Retina (tissue), 1 donor: Measurements from ENCODE around the gene BRMS1.
"Not testable (repeated sequence)": the region's sequence is repeated elsewhere in the genome, so short reads cannot be mapped to it uniquely, and the experiment has no call there.

Experiments used
- DNase-seq: peaks from one replicate; pipeline ENCODE4 v3.0.0-alpha.2; 2016

The BRMS1 gene

DNA sequence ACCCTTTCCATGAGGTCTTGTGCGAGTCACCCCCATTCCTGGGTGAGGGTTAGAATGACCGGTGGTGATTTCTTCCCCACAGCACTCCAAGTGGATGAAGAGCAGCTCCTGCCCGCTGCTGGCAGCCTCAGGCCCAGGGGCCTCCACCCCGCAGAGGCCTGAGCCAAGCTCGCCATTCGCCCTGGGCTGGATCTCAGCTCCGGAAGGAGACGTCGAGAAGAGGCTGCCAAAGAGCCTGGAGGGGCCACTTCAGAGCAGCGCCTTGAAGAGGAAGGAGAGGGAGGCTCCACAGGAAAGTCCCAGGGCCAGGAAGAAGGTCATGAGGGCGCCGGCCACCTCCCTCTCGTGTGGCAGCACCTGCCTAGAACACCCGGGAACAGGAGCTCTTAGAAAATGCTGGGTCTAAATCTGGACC lies 18.3 kb upstream of the BRMS1 start:
- no peak for DNase-seq

DNA sequence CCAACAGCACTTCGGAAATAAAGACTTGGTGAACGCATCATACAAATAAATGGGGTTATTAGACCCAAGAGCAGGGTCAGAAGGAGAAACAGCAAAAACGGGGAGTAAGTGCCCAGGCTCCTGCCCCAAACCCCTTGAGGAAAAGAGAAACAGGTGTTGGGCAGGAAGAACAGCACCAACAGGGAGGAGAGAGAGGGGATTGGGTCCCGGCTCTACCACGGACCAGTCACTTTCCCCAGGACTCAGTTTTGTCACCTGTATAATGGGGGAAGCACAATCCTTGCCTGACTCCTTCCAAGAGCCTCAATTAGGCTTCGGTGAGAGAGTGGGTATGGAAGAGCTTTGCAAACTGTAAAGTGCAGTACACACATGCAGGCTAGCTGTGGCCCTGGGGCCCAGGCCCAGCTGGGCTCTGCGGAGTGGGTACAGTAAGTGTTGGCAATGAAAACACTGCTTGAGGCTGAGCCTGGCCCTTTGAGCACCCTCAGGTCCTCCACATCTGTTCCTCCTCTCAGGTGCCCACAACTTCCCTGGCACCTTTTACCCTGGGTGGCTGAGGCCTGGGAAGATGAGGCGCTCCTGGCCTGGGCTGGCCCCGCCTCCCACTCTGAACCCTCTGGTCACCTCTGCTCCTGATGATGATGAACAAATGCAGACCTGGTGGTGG lies 17.7 kb upstream of the BRMS1 start:
- DNase-seq, result no peak

DNA sequence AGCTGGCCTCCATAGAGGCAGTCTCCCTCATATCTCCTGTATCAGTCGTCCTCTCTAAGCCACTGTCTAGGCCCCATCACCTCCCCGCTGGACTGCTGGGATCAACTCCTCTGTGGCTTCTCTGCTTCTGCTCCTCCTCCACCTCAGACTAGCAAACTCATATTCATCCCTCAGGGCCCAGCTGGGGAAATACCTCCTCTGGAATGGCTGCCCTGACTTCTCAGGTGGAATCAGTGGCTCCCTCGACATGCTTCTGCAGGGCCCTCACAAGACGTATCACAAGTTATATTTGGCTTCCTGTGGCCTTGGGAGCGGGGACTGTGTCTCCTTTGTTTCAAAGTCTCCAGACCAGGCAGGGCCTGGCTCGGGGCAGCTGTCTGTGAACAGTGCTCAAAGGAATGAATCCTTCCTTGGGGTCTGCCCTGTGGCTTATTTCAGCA lies 16.6 kb upstream of the BRMS1 start:
- no peak for DNase-seq

DNA sequence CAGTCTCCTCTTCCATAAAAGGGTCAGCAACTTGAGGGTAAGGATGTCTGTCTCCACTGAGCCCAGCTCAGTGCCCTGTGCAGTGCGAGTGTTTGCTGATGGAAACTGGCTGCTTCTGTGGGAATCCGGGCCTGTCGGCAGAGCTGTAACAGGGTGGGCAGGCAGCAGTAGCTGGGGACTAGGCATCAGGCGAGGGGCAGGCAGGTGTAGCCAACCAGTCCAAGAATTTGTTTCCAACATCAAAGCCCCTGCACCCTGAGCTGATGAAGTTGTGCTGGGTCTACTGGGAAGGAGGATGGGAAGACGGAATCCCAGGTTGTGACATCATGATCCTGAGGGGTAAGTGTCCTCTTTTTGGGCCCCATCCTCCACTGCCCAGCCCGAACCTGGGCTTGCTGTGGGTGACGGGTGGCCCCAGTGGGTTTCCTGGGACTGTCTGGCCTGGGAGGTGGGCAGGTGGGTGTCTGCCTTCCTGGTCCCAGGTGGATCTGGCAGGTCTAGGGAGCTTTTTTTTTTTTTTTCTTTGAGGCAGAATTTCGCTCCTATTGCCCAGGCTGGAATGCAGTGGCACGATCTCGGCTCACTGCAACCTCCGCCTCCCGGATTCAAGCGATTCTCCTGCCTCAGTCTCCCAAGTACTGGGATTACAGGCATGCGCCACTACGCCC lies 15.6 kb upstream of the BRMS1 start:
- no peak for DNase-seq

DNA sequence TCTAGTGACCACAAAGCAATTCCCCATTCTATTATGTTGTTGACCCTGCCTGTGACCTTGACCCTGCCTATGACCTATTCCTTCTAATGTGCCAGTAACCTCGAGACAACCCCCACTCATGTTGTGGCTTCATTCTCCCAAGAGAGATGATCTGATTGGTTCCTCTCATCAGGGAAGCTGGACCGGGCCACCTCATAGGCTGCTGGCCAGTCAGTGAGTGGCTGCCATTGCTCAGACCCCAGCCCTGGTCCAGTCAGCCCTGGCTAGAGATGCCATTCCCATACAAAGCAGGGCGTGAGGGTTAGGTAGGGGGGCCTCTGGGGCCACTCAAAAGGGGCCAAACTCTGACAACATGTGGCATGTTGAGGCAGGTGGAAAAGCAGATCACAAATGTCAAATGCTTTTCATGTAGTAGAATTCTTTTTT lies 14.8 kb upstream of the BRMS1 start:
- no peak for DNase-seq

DNA sequence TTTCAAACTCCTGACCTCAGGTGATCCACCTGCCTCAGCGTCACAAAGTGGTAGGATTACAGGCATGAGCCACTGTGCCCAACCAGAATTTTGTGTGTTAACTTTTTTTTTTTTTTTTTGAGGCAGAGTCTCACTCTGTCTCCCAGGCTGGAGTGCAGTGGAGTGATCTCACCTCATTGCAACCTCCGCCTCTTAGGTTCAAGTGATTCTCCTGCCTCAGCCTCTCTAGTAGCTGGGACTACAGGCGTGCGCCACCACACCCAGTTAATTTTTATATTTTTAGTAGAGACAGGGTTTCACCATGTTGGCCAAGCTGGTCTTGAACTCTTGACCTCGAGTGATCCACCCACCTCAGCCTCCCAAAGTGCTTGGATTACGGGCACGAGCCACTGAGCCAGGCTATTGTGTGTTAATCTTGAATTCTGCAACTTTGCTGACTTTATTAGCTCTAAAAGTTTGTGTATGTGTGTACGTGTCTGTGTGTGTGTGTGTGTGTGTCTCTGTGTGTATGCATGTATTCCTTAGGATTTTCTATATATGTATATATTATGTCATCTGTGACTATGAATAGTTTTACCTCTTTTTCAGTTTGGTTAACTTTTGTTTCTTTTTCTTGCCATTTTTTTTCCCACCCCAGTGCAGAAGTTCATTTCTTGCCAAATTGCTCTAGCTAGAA lies 5.8 kb upstream of the BRMS1 start:
- DNase-seq, result not testable (repeated sequence)

DNA sequence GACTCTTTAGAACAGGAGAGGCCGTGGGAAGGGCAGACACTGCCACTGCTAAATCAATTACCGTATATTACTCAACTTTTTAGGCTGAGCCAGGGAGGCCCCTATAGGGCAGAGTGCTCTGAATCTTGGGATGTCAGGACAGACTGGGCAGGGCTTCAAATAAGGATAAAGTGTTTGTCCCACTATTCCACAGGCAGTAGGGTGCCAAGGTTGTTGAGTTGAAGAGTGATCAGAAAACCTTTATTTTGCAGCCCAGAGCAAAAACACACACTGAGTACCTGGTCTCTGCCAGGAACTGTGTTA lies 4.1 kb upstream of the BRMS1 start:
- DNase-seq, result no peak

DNA sequence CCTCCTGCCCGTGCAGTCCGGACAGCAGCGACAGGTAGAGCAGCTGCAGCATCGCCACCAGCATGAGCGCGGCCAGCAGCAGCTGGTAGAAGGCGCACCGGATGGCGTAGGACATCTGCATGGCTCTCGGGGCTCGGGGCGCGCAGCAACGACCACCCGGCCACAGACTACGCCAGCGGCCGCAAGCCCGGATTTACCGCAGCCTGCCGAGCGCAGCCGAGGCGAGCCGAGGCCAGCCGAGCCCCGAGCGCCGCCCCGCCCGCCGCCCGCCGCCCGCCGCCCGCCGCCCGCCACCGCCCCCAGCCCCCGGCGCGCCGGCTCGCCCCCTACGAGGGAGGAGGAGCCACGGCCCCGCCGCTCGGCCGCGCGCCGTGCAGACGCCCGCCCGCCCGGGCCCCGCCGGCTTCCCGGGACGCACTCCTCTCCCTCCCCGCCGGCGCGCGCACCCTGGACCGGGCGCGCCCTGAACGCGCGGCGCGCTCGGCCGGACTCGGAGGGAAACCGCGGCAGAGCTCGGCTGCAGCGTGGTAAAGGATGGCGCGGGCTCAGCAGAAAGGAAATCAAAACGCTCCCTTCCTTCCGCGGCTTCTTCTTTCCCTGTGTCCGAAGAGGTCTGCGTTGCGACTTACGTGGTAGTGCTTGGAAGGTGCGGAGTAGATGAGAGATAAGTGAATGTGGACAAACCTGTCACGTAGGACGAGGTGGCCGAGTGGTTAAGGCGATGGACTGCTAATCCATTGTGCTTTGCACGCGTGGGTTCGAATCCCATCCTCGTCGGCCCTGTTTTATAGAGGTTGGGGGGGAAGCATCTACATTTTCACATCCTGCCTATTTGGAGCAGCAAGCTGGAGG lies 2.7 kb upstream of the BRMS1 start, which contains the start of gene B4GAT1:
Gene B4GAT1 (minus strand): TSS at position 205 of the 852 bp plus-strand sequence. CDS start 84 bp downstream, at position 121.
- DNase-seq, result peak; percentile 97

DNA sequence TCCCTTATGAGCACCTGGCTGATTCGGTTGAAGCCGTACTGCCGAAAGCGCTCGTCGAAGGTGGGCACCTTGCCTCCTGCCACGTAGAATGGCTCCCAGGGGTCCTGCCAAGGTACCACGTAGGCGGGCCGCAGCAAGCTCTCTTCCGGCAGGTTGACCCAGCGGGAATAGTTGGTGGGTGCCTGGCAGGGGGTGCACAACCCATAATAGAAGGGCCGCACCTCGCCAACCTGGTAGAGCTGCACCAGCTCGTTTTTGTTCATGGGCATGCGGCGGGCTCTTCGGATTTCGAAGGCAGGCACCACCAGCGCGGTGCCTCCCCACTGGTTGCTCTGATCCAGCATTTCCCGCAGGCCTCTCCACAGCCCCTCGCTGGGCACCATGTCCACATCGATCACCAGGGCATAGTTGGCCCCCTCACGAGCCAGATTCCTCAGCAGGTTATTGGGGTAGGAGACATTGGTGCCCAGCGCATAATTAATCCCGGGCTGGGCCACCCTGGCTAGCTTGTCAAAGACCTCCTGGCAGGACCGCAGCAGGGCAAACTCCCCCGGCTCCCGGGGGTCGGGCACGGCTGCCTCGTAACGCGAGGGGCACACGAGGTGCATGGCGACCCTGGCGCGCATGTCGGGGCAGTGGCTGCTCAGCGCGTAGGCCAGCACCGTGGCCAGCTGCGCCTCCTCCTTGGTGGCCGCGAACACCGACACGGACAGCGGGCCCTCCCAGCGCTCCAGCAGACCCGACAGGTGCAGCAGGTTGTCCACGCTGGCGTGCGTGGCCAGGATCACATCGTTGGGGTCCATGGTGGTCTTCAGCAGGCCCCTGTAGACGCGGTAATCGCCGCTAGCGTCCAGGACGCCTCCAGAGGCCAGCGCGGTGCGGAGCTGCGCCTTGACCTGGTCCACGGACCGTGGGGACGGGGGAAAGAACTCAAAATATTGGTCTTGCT lies 1.8 kb upstream of the BRMS1 start:
- DNase-seq, result peak; percentile 87

DNA sequence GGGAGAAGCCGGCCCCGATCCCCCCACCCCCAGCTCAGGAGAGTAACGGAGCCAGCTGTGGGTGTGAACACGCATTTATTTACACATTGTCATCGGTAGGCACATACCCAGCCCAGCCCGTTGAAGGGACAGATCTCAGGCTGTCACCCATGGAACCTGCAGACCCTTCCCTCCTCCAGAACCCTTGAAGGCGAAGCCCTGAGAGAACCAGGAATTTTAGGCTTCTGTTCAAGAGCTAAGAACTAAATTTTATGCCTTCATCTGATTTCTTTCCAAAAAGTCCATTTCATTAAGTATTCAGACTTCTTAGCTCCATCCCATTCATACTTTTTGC lies 379 bp upstream of the BRMS1 start:
- no peak for DNase-seq

DNA sequence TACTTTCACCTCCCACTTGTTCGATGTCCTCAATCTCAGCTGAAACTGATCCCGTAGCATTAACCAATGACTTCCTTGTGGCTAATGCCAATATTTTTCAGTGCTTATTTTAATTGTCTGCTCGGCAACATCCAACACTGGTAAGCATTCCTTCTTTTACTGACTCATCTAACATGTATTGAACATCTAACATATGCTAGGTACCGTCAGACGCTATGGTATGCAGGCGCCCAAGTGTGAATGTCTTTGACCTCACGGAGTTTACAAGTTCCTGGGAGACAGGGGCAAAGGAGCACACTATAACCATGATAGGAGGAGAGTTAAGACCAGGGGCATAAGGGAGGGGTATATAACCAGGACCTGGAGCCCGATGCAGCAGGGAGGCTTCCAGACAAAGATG lies 1.7 kb downstream of the BRMS1 start:
- DNase-seq, result no peak

DNA sequence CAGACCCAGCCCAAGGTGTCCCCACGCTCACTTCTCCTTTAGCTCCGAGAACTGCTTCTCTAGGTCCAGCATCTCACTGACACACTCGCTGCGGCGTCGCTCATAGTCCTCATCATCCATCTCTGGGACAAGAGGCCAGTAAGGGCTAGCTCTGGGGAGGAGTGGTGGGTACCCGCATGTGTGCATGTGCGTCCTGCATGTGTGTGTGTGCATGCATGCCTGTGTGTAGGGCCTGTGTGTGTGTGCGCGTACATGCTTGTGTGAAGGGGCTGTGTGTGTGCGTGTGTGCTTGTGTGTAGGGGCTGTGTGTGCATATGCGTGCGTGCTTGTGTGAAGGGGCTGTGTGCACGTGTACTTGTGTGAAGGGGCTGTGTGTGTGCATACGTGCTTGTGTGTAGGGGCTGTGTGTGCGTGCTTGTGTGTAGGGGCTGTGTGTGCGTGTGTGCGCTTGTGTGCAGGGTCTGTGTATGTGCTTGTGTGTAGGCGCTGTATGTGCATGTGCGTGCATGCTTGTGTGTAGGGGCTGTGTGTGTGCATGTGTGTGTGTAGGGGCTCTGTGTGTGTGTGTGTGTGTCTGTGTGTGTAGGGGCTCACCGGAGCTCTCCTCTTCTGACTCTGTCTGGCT lies 3.3 kb downstream of the BRMS1 start:
- no peak for DNase-seq

DNA sequence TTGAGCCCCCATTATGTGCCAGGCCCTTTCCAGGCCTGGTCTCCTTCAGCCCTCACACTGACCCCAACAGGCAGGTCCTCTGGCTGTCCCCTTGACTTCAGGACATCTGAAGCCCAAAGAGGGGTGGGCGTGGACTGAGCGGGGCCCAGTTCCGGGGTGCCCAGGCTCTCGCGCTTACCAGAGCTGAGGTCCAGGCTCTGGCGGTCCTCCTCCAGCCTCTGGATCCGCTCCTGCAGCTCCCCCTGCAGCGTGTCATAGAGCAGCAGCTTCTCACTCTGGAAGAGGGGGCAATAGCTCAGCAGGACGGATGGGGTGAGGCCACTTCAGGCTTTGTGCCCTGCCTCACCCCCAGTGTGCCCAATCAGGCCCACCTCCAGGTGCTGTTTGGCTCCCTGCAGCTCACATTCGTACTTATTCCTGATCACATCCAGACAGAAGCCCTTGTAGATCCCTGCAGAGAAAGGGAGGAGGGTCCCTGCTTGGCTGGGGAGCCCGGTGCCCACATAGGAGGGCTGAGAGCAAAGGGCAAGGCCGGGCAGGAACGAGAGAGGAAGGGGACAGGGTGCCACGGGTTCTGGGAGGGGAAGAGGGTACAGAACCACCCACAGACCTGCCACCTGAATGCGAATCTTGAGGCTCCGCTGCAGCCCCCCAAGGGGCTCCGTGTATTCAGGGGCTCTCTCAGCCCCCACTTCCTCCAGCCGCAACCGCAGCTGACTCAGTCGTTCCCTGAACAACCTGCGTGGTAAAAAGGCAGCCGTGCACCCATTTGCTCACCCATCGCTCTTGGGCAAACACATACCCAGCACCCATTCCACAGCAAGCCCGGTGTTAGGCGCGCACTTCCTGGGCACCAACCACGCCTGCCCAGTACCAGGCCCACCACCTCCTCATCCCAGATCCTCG lies 4.1 kb downstream of the BRMS1 start:
- no peak for DNase-seq

DNA sequence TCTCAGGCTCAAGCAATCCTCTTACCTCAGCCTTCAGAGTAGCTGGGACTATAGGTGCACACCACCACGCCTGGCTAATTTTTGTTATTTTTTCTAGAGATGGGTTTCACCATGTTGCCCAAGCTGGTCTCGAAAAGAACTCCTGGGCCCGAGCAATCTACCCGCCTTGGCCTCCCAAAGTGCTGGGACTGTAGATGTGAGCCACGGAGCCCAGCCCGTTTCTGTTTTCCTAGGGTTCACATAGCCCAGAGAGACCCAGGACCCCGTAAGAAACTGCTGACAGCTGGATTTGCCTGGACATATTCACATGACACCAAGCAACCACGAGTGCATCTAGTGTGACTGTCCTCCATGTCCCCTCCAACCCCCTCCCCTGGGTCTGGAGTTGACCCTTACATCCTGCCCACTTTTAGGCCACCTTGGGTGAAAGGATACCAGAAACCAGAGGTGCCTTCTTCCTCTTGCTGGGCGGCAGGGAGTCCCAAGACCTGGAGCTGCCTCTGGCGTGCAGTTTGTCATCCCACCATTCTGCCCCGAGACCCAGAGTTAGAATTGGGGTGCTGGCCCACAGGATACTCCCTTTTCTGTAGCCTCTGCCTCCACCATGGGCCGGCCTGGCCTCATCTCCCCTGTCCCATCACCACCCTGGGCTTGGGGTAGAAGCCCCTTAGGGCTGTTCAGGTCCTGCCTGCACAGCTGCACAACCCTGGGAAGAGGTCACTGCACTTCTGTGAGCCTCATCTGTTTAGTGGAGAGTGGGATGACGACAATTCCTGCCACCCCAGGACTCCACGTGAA lies 5.0 kb downstream of the BRMS1 start:
- DNase-seq, result no peak

DNA sequence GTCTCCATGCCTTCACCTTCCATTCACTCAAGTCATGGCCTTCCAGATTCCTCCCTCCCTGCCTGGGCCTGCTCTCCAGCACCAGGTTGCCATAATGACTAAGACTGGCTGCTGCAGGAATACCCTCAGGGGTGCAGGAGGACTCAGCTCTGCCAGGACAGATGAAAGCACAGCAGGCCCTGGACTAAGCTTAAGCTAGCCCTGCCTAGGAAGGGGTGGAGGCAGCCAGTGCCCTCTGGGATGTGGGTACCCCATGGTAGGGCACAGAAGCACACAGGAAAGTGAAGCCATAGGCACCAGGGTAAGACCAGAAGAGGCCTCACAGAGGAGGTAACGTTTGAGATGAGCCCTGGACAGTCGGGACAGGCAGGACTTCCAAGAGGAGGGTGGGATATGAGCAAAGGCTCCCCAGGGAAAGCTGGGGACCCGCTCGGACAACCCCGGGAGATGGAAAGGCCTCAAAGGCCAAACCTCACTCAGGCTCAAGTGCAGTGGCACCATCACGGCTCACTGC lies 5.7 kb downstream of the BRMS1 start:
- DNase-seq, result no peak

DNA sequence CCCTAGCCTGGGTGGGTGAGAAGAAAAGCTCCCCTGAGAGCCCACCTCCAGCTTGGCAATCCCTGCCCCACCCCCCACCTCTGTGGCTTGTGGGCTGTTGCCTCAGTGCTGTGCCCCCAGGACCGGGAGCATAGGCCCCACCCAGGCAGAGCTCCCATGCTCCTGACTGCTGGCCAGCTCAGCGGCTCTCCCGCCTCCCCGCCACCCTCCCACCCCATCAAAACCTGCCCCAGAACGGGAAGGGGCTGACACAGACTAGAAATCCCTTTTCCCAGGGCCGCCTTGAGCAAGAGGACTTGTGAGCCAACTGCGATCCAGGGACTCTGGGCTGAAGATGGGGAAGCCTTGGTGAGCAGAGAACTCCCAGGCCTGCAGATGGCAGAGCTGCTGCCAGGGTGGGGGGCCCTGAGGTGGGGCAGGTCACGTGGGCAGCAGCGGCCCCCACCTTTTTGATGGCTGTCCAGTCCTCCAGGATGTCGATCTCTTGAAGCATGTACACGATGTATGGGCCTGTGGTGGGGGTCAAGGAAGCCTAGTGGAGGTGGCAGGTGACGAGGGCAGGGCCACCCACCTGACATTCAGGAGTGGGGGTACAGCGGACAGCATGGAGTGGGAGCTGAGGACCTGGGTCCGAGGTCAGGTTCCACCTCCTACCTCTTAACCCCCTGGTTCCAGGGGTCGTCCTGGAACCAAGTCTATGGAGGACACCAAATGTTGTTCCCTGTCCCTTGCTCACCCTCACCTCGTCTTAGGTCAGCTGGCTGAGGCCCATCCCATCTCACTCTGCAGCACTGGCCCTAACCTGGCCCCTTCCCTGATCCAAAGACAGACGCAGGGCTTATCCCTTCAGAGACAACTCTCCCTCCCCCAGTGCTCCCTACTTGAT lies 6.4 kb downstream of the BRMS1 start:
- no peak for DNase-seq

DNA sequence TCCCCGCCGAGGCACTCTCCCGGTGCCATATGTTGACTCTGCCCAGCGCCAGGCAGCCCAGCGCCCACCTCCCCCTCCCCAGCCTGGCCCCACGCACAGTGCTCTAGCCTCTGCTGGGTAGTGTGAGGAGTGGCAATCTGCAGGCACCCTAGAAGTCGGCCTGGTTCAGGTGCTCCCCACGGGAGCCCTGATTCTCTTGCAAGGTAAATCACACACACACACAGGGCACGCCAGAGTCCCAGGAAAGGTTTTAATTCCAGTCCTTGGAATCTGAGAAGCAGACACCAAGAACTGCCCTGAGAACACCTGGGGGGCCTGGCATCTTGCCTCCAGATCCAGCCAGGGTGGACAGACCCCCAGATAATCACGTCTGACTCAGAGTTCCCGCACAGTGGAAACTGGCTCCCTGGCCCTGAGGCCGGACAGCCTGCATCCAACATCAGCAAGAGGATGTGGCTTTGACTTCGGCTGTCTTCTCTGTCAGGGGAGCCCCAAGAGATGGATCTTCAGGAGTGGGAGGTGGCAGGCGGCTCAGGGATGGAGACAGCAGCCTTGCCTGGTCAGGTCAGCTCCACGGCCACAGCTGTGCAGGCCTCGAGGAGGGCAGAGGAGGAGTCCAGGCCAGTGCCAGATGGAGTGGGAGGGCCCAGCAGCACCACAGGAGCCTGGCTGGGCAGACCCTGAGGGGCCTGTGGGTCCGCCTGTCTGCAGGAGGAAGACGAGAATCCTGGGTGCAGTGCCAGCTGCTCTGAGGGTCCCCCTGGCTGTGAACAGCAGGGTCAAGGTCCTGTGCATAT lies 7.6 kb downstream of the BRMS1 start:
- DNase-seq, result peak; percentile 42
